B cell (primary cell): ENCODE data around the gene CNKSR2.

Experiments used
- CTCF ChIP-seq: fragments of 200-600 bp; IDR thresholded peaks from one replicate; pipeline ENCODE4 v1.8.0; 2022; ENCODE audit warnings: antibody characterized with exemption, mild to moderate bottlenecking
- EZH2 ChIP-seq: IDR thresholded peaks from 2 replicates; pipeline ENCODE4 v1.6.1; 2012; ENCODE audit warnings: borderline replicate concordance, low read depth, mild to moderate bottlenecking, moderate library complexity, low read length; ENCODE audit not compliant: insufficient read depth, poor library complexity, severe bottlenecking

DNA sequence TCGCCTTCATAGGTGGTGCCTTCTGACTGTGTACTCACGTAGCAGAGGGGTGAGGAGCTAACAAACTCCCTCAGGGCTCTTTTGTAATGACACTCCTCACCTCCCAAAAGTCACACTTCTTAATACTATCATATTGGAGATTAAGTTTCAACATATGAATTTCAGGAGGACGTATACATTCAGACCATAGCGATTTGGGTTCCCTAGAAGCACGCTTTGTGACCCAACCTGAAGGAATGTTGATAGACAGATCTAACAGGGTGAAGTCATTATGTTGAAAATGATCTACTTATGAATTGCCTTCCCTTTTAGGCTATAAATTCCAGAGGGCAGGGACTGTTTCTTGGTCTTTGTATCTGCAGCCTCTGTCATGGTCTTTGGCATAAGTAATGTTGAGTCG lies 287.1 kb downstream of the CNKSR2 start:
- TF ChIP-seq CTCF: no peak
- no peak for TF ChIP-seq EZH2
